NCI-H774 (cell line): ENCODE results near the gene JUN.

ENCODE experiments used
- DNase-seq: peaks from one replicate; lab custom pipeline; 2025; lab: John Stamatoyannopoulos, UW

The JUN gene

GRCh38 chr1:58762806-58763205 lies 21.0 kb downstream of the JUN start:
- no peak for DNase-seq

GRCh38 chr1:58755468-58755872 lies 28.4 kb downstream of the JUN start:
- no peak for DNase-seq

- no peak for DNase-seq
Measured at GRCh38 chr1:58754683-58755467, 29.0 kb downstream of the JUN start.

GRCh38 chr1:58754073-58754613 lies 29.7 kb downstream of the JUN start:
- DNase-seq: no peak

GRCh38 chr1:58753431-58753866 lies 30.4 kb downstream of the JUN start:
- no peak for DNase-seq

- no peak for DNase-seq
Measured at GRCh38 chr1:58749646-58750045, 34.2 kb downstream of the JUN start.

GRCh38 chr1:58748666-58749065 lies 35.2 kb downstream of the JUN start:
- peak; percentile 56 for DNase-seq

- DNase-seq: no peak
Measured at GRCh38 chr1:58746757-58747156, 37.1 kb downstream of the JUN start.

GRCh38 chr1:58746182-58746581 lies 37.7 kb downstream of the JUN start:
- DNase-seq: no peak

GRCh38 chr1:58745666-58746065 lies 38.2 kb downstream of the JUN start:
- DNase-seq: no peak

- DNase-seq: no peak
Measured at GRCh38 chr1:58745117-58745516, 38.7 kb downstream of the JUN start.

- no peak for DNase-seq
Measured at GRCh38 chr1:58741678-58742553, 41.9 kb downstream of the JUN start.

GRCh38 chr1:58739856-58740466 lies 43.9 kb downstream of the JUN start:
- DNase-seq: peak; percentile 76

- DNase-seq: no peak
Measured at GRCh38 chr1:58738876-58739275, 45.0 kb downstream of the JUN start.

GRCh38 chr1:58735586-58735985 lies 48.3 kb downstream of the JUN start:
- DNase-seq: no peak

GRCh38 chr1:58734630-58735029 lies 49.2 kb downstream of the JUN start:
- DNase-seq: no peak

- DNase-seq: no peak
Measured at GRCh38 chr1:58732087-58732775, 51.6 kb downstream of the JUN start.
